DND-41 (cell line): ENCODE data around the gene SAMD10.

Source experiments
- CTCF ChIP-seq: IDR thresholded peaks from 2 replicates; pipeline ENCODE4 v1.5.1; 2012; ENCODE audit warnings: borderline replicate concordance, low read length, moderate library complexity, mild to moderate bottlenecking; ENCODE audit not compliant: poor library complexity, severe bottlenecking; ENCODE audit errors: extremely low read depth
- EZH2 ChIP-seq: IDR thresholded peaks from 3 replicates; pipeline ENCODE4 v1.6.1; 2012; ENCODE audit warnings: borderline replicate concordance, low read depth, mild to moderate bottlenecking, moderate library complexity, low read length, inconsistent platforms; ENCODE audit not compliant: severe bottlenecking

GRCh38 chr20:64027981-64028685 is 48.7 kb upstream of the SAMD10 start:
- TF ChIP-seq CTCF = no peak
- TF ChIP-seq EZH2 = no peak
